Activated naive CD4-positive, alpha-beta T cell treated with Interleukin-2 at 50 U/mL for 16 hours (primary cell): ENCODE measurements around the gene THEMIS.
A peak's percentile ranks its signal among the peaks of the same experiment; 100 is the strongest.
"Not testable (repeated sequence)": the region's sequence is repeated elsewhere in the genome, so short reads cannot be mapped to it uniquely, and the experiment has no call there.

ENCODE experiments used
- DNase-seq: peaks from one replicate; pipeline ENCODE4 v3.0.0-alpha.2; 2020

Gene THEMIS, protein sequence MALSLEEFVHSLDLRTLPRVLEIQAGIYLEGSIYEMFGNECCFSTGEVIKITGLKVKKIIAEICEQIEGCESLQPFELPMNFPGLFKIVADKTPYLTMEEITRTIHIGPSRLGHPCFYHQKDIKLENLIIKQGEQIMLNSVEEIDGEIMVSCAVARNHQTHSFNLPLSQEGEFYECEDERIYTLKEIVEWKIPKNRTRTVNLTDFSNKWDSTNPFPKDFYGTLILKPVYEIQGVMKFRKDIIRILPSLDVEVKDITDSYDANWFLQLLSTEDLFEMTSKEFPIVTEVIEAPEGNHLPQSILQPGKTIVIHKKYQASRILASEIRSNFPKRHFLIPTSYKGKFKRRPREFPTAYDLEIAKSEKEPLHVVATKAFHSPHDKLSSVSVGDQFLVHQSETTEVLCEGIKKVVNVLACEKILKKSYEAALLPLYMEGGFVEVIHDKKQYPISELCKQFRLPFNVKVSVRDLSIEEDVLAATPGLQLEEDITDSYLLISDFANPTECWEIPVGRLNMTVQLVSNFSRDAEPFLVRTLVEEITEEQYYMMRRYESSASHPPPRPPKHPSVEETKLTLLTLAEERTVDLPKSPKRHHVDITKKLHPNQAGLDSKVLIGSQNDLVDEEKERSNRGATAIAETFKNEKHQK

DNA sequence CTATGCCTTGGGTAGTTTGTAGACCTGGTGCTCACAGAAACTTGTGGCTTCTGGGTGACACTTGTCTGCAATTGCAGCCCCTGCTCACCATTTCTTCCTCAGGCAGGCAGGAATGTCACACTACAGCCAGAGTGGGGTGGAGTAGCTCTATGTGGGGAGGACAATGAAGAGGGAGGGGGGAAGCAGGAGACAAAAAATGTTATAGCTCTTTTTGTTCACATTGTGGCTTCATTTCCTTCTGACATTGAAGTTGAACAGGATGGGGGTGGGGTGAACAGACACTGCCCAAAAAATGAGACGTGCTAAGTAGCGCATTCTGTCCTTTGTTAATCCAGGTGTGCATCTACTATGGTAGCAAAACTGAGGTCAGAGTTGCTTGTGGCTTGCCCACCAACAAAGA is at the start of gene THEMIS:
Gene THEMIS, minus strand, starts transcription at position 124 of the 400 bp plus-strand sequence. CDS start 126 bp downstream, outside the sequence.
- DNase-seq, result peak; percentile 26

DNA sequence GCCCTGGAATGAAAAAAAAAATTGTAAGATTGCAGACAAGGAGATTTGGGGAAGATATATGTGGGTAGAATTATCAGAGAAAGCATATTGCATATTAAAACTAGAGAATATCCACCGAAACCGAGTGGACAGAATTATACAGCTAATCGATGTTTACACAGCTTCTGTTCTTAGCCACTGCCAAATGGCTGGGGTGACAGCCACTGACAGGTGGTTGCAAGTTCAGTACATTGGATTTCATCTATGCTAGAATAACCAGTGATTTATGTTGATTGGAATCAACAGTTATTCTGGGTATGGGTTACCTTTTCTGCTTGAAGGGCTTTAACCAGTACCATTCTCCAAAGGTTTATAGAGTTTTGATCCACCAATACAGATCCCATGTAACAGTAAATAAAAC is 48.4 kb upstream of the THEMIS start:
- no peak for DNase-seq

DNA sequence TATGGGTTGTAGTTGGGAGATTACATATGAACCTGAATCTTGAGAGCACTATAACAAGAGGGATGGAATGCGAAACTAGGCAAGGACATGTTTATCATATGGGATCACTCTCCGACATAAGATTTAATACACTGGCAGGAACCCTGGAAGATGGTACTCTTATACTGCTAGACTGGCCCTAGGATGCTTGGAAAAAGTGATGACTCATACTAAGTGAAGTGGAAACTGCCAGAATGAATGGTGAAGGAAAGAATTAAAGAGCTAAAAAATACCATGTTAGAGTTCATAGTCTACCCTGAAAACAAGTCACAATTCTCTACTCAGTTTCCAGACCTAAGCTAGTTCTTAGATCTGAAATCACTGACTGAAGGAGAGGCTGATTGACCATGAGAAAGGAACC is 45.5 kb upstream of the THEMIS start:
- no peak for DNase-seq

DNA sequence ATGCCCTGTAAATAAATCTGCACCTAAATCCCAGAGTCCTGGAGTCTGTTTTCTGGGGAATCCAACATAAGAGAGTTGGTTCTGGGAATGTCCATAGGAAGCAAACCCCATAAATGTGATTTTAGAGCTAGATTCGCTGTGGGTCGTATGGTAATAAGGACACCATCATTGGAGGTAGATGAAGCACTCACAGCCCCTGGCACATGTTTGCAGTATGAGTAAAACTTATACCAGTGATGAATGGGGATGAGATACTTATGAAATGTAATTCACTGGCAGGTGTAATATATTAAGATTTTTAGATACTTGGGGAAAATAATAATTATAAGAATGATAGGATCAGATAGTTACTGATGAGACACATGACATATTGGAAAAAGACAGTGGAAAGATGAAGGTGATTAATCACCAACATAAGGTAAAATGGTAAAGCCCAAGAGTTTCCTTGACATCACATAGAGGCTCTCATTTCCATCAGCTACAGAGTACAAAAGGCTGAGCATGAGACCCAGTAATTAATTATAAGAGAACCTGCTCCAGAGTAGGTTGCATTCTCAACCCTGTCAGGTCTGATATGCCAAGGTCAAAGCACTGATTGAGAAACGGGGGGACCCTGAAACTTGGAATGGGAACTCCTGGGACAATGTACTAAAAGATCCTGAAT is 44.7 kb upstream of the THEMIS start:
- DNase-seq, result no peak

DNA sequence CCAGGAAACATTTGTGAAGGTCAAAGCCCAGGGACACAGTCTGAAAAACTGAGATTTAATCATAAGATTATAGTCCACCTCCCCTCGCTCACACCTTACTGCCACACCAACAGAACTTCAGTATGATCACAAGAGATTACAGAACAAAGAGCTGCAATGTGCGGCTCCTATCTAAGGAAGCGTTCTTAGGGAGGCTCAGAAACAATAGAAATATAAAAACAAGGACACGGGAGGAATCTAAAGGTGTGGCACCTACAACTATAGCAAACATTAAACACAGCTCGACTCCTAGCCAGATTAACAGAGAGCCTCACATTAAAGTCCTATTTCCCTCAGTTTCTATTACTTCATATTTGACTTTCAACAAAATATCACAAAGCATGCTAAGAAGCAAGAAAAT is 40.4 kb upstream of the THEMIS start:
- no peak for DNase-seq

DNA sequence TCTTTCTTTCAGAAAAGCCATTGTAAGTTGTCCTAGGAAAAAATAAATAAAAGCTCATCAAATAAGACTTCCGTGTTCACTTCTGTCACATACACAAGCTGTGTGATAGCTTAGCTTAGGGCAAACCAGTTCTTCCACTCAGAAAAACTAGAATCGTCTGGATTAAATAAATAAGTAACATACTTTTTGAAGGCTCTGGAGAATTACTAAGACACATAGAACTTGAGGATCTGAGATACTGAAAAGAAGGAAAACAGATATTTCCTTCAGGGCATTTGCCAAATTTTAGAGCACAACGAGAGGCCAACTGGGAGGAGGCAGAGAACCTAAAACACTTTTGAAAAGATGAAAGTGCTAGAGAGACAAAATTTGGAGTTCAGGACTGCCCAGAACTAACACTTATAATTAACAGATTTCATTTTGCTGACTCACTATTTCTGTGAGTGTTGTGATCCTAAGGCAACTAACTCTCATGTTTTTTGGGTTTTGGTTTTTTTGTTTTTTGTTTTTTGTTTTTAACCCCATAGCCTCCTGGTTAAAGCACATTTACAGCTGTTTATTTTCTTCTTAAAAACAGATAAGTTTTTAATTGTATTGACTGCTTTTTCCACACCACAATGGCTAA is 38.7 kb upstream of the THEMIS start:
- DNase-seq, result no peak

DNA sequence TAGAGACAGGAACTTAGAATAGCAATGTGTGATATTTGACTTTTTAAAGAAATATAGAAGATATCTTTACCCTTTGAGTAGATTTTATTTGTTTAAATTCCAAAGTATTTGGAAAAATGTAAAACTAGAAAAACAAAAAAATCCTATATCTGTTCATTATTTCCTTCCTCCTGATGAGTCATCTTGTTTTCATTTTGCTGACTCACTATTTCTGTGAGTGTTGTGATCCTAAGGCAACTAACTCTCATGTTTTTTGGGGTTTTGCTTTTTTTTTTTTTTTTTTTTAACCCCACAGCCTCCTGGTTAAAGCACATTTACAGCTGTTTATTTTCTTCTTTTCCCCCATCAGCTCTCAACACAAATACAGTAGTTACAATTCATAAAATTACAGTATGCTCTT is 37.8 kb upstream of the THEMIS start:
- no peak for DNase-seq

DNA sequence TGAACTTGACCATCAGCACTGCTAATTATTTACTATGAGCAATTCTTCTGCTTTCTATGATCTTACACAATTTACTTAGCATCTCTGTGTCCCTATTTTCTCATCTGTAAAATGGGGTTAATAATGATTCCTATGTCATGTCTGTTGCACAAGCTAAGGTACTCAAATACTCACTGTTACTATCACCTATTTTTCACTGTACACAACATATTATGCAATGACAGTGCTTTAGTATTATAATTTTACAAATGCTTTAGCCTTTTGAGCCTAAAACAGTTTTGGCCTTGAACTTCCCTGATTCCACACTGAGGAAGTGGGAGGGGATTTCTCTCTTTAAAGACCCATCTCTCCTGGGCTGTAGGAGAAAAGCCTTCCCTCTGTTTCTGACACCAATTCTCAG is 36.9 kb upstream of the THEMIS start:
- DNase-seq, result no peak

DNA sequence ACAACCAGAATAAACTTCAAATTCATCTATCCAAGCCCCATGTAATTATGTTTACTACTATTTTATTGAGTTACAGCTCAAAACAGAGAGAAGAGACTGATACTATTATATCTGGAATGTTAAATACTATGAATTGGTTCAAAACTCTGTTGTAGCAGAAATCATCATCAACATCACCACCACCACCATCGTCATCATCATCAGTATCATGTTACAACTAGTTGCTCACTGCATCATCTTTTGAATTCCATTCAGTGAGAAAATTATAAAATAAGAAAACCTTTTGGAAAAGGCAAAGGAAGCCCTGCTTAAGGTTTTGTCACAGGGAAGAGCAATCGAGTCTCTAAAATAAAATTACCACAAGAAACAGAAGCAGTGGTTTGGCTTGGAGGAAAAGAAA is 36.2 kb upstream of the THEMIS start:
- no peak for DNase-seq

DNA sequence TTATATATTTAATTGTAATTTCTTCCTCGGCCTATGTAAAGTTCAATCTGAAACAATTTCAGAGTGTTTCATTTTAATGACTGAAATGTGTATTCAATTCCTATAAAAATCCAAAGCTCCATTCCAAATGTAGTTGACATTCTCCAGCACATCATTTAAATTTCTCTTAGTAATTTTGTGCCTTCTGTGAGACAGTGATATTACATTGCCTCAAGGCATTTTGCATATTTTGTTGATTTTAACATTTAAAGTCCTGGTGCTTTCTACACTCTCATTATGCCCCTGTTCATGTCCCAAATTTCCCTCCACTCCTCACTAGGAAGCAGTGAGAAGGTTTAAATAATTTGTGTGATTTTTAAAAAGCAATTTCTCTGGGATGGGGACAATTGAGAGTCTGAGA is 34.1 kb upstream of the THEMIS start:
- no peak for DNase-seq

DNA sequence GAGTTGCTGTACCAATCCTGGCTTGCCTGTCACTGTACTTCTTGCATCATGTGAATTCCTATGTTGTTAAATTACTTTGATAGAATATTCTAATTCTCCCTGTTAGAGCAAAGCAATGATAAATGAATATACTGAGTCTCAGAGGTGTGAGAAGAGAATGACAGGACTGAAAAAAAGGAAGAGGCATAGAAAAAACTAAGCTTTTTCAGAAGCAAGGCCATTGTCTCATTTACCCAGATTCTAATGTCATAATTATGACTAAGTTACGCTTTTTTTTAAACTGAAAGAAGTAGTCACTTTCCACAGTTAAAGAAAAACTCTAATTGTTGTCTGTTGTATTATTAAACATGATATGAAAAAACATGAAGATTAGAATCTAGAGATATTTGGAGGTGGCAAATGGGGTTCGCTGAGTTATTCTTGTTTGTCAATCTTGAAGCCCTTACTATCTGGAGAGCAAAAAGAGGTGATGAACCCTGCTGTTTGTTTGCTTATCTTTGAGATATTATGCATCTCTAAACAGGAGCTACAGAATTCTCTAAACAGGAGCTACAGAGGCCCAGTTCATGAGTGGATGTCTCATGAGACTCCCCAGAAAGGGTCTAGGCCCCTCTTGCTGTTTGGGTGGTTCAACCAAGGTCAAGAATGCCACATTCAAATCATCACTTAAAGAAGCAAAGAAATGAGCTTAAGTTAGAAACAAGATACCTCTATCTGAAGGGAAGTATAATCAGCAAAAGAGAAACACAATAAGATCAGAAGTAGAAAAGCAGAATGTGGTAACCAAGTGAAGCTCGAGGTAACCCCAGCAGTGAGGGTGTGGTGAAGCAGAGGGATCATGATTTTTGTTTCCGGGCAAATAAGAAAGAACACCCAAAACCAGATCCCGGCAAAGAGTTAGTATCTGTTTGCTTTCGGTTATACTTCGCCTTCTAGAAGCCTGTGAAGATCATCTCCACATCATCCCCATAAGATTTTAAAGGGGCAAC is 33.3 kb upstream of the THEMIS start:
- peak; percentile 37 for DNase-seq

DNA sequence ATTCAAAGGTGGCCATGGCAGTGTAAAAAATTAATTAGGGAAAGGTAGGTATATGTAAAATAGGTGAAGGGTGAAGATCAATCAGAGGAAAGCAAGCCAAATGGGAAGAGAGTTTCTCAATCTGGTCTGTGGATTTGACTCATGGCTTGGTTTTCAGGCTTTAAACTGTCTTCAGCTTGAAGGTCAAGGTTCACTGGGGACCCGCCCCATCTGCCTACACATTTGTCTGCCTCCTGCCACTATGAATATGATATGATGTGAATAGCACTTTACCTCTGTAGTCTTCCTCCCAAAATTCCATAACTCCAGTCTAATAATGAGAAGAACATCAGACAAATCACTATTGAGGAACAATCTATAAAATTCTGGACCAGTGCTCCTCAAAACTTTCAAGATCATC is 32.3 kb upstream of the THEMIS start:
- no peak for DNase-seq

DNA sequence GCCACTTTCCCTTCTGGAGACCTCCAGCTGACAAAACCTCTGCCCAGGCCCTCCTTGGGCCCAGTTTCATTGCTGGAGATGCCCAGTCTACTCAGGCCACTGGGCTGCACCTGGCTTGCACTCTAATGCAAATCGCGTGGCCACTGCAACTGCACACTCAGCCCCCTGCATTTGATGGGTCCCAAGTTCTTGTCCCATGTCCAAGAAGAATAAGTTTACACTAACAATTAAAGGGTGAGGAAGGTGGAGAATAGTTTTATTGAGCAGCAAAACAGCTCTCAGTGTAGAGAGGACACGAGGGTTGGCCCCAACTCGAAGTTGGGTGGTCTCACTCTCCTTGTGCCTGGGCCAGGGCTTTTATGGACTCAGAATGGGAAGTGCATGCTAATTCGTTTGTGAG is 31.9 kb upstream of the THEMIS start:
- DNase-seq, result no peak

DNA sequence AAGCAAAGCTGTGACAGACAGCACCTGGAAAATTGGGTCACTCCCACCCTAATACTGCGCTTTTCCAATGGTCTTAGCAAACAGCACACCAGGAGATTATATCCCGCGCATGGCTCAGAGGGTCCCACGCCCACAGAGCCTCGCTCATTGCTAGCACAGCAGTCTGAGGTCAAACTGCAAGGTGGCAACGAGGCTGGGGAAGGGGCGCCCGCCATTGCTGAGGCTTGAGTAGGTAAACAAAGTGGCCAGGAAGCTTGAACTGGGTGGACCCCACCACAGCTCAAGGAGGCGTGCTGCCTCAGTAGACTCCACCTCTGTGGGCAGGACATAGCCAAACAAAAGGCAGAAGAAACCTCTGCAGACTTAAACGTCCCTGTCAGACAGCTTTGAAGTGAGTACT is 25.6 kb upstream of the THEMIS start:
- DNase-seq, result not testable (repeated sequence)

DNA sequence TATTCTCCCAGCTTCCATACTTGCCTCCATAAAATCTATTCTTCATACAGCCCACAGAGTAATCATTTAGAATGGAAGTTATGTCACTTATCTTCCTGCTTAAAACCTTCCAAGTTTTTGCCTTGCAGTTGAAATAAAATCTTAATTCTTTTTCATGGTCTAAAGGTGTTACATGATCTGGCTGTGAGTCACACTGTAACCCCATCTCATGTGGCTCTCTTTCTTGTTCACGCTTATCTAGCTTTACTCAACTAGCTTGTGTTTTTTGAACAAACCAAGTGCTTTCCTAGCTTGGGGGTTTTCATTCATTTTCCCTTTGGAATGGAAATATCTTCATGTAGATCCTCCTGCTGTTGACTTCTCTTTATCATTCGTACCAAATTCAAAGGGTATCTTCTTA is 23.6 kb upstream of the THEMIS start:
- DNase-seq, result no peak

DNA sequence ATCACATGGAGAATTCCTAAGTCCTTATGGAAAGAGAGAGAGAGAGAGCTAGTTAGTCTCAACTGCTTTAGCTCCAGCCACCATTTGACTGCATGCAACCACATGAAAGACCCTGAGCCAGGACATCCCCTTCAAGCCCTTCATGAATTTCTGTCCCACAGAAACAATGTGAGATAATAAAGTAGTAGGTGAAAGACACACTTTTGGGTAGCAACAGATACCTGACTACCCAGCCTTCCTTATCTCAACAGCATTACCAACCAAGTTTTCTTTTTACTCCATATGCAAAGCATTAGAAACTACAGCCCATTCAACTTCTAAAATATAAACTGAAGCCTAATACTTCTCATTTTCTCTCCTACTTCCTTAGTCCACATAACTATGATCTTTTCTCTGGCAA is 23.2 kb upstream of the THEMIS start:
- DNase-seq, result no peak

DNA sequence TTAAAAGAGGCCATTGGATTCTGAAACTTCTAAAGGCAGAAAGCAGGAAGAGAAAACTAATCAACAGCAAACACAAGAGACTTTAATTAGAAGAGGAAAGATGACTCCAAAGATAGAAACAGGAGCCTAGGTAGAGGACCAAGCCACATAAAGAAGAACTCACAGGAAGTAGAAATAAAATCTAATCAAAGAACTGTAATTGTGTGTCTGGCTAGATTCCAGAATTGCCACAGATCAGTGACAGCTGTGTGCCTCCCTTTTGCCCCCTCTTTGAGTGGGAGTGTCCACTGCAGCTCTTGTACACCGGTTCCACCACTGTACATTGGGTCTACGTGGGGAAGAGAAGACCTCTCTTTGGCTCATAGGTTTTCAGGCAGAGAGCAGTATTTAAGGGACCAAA is 22.3 kb upstream of the THEMIS start:
- DNase-seq, result no peak

DNA sequence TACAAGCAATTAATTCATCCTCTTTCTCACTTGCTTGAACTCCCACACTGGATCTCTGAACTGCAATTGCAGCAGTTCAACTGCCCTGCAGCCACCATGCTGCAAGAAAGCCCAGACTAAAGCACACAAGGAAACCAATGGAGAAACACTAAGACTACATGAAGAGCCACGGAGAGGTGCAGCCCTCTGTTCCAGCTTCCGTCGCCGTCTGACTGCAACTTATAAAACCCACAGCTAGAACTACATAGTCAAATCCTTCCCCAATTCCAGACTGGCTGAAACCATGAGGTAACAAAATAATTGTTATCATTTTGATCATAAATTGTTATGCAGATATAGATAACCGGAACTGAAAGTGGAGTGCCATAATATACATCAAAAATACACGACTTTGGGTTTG is 21.1 kb upstream of the THEMIS start:
- DNase-seq, result no peak

DNA sequence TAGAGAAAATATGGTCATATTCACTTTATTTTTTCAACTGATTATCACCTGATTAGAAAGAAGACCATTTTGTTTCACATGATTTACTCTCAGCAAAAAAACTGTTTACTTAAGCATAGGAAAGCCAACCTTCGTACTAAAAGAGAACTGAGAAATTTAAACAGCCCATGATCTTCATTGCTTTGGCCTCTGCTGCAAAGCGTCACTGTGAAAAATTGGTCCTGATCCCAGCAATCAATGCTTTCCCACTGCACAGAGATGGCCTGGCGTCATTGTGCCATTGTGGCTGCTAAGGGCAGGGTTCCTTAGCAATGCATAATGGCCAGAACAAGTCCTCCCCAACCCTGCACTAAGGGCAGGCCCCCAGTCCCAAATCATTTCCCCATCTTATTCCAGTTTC is 19.9 kb upstream of the THEMIS start:
- DNase-seq, result no peak

DNA sequence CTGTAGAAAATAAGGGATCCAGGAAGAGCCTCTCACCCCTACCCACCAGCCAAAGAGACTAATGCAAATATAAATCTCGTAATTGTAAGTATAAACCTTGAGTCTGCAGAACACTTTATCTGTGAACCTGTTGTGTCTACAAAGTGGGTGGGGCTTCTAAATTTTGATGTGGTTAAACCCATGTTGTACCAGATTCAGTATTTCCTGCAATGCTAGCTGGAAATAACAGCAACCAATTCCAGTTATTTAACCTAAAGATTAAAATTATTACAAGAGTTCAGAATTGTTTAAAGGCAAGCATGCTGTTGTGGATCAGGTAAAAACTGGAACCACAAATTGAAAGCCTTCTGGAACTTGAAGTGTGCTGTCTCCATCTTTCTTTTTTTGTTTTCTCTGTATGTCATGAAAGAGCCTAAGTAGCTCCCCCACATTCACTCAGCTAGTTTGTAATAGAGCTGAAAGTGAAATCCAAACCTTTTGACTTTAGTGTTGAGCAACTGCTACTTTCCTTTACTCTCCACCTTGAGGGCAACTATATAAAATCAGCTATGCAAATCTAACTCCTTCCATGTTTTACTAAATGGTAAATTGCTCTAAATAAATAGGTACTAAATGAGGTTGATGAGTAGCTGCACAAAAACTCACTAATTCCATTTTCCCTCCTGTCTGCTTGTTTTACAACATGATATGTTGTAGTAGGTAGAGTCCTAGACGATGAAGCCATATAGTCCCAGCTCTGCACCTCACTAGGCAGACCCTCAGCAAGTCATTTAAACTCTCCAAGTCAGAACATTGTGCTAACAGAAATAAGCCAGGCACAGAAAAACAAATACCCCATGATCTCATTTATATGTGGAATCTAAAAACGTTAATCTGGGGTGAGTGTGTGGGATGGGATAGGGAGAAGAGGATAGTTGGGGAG is 17.9 kb upstream of the THEMIS start:
- no peak for DNase-seq

DNA sequence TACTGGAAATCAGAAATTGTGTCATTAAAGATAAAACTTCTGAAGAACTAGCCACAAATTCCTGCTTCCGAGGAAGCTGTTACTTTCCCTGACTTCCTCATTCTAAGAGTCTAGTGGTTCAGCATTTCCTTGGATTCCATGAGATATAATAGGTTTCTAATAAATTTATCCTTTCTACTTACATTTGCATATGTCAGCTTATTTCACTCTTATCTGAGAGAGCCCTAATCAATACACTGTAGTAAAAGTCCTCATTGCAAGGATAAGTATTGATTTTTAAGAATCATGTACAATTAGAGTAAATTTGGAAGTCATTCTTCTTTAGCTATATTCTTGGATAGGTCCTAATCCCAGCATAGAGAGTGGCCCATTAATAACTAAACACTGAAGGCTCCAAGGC is 16.9 kb upstream of the THEMIS start:
- DNase-seq, result no peak
